Large intestine (tissue), 3 donors: ENCODE results near the gene RANBP17. TPM values are rescaled to one million over a fixed set of nuclear protein-coding genes. Genes with fewer than 3 reads are reported as not detected.

Source experiments
- DNase-seq, 2 donors: peaks; one replicate each; pipeline versions ENCODE4 v3.0.0 to v3.0.0-alpha.2; 2013
- H3K27ac ChIP-seq: one replicate; pipeline ENCODE4 v1.5.1; 2013; ENCODE audit warnings: low read length
- H3K27me3 ChIP-seq: 2 replicates; pipeline ENCODE4 v1.6.1; 2013; ENCODE audit warnings: low read length; ENCODE audit not compliant: control insufficient read depth, insufficient read depth
- H3K36me3 ChIP-seq: 2 replicates; pipeline ENCODE4 v1.6.1; 2013; ENCODE audit warnings: low read length; ENCODE audit not compliant: control insufficient read depth, insufficient read depth
- H3K4me1 ChIP-seq: one replicate; pipeline ENCODE4 v1.6.1; 2013; ENCODE audit warnings: low read length; ENCODE audit not compliant: control insufficient read depth, insufficient read depth
- H3K4me3 ChIP-seq: one replicate; pipeline ENCODE4 v1.5.1; 2013; ENCODE audit warnings: low read length
- H3K9me3 ChIP-seq: one replicate; pipeline ENCODE4 v1.6.1; 2013; ENCODE audit warnings: mild to moderate bottlenecking, low read depth, low read length, moderate library complexity; ENCODE audit not compliant: control insufficient read depth
- WGBS: methylation state at CpG from one replicate; pipeline ENCODE4 v1.1.5; 2013; ENCODE audit warnings: low lambda C conversion rate; ENCODE audit not compliant: insufficient coverage; 5-methylcytosine and 5-hydroxymethylcytosine counted together
- polyA plus RNA-seq: library from polyadenylated mRNA; unstranded; fragments of 120-200 nt; gene quantifications from one replicate; pipeline ENCODE4 v1.2.1, GENCODE V29; 2013

Gene RANBP17
- polyA plus RNA-seq, 1 donor: 5.8 TPM

DNA sequence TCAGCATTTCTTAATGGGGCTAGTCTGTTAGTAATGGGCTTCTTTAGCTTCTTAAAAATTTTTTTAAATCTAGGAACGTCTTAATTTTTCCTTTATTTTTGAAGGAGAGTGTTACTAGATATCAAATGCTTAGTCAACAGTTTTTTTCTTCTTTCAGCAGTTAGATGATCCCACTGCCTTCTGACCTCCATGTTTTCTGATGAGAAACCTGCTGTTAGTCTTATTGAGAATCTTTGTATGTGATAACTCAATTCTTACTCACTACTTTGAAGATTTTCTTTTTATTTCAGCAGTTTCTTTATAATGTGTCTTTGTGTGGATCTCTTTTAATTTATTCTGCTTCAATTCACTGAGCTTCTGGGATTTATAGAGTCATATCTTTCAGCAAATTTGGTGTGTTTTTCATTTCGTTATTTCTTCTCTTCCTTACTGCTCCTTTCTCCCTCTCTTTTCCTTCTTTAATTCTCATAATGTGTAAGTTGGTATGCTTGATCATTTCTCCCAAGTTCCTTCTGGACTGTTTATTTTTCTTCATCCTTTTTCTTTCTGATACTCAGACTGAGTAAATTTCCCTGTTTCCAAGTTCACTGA lies 205.8 kb downstream of the RANBP17 start:
- no peaks in the 10 kb centered on the region for H3K27me3 ChIP-seq
- DNase-seq: no peak
- H3K27ac ChIP-seq: no peak overlapping the region
- H3K4me3 ChIP-seq: no peak overlapping the region
- no peaks in the 10 kb centered on the region for H3K4me1 ChIP-seq
- WGBS: 100% methylated on average over 2 of the region's 2 CpGs
- H3K9me3 ChIP-seq: peaks cover 24% of the 10 kb centered on the region
- peaks cover 2% of the 10 kb centered on the region for H3K36me3 ChIP-seq

GRCh38 chr5:171074747-171075146 lies 212.9 kb downstream of the RANBP17 start:
- no peaks in the 10 kb centered on the region for H3K36me3 ChIP-seq
- no peak for DNase-seq
- no peaks in the 10 kb centered on the region for H3K4me1 ChIP-seq
- no CpG with 5 or more reads among the region's 5 CpGs for WGBS
- H3K9me3 ChIP-seq: no peaks in the 10 kb centered on the region
- no peaks in the 10 kb centered on the region for H3K27me3 ChIP-seq
- H3K4me3 ChIP-seq: no peak overlapping the region
- H3K27ac ChIP-seq: no peak overlapping the region

DNA sequence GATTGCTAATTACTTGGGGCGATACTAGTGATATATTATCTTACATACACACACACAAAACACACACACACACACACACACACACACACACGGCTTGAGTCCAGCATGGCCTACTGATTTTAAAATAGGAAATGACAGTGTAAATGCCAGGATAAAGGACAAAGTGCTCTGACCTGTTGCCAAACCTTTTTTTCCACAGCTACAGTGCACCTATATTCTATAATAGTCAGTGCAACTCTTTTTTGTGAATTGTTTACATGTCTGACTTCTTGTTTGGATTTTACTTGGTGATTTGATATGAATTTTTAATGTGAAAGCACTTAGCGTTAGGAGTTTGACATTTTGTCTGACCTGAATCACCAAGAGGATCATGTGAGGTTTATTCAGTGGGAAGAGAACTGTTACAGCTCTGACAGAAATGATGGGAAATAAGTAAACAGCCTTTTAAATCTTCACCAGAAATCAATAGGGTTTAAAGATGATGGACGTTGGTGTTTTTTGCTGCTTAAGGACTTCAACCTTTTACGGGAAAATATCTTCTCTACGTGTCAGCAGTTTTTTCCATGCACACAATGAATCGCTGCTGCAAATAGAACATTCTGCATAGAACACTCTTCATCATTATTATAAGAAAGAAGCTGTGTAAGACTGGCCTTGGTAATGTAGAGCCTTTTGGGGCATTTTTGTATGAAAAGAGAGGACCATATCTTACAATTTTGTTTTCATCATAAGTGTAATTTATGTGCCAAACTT lies 218.5 kb downstream of the RANBP17 start:
- DNase-seq: no peak
- Histone ChIP-seq H3K36me3 (no peaks in the 10 kb centered on the region), H3K4me1 (no peaks in the 10 kb centered on the region), H3K27ac (no peak overlapping the region), H3K27me3 (no peaks in the 10 kb centered on the region), H3K9me3 (no peaks in the 10 kb centered on the region), H3K4me3 (no peak overlapping the region)
- no CpG with 5 or more reads among the region's 7 CpGs for WGBS

DNA sequence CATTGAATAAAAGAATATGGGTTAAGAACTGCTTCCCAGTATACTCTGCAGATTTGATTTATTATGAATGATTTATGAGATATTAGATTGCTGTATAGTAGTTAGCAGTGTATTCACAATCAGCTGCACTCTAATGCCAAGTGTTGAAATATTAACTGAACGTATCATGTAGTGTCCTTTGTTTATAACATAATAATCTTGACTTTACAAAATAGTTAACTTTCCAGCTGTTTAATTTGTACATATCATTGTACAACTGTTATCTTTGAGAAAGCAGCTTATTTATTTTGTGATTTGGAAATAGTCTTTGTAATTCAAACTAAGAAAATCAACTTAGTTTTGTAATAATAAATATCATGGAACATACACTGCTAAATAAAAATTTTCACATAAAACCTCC lies 219.5 kb downstream of the RANBP17 start:
- DNase-seq: no peak
- H3K27ac ChIP-seq: no peak overlapping the region
- H3K4me1 ChIP-seq: no peaks in the 10 kb centered on the region
- no peak overlapping the region for H3K4me3 ChIP-seq
- no peaks in the 10 kb centered on the region for H3K27me3 ChIP-seq
- no CpG with 5 or more reads among the region's 1 CpG for WGBS
- no peaks in the 10 kb centered on the region for H3K36me3 ChIP-seq
- no peaks in the 10 kb centered on the region for H3K9me3 ChIP-seq

DNA sequence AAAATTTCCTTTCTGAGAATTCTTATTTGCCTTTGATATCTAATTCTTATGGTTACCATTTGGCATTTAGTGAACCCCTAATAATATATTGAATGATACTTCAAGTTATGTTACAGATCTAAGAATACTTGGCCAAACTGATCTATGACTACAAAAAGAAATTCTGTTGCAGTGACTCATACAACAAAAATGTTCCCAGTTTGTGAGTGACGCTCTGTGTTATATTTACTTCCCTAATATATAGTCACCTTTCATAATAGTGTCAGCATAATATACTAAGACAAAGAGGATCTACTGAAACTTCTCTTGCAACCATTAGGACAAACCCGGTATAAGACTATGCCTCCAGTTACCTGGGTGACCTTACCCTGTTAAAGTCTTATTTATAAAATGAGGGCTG lies 230.4 kb downstream of the RANBP17 start:
- WGBS: no CpG with 5 or more reads among the region's 2 CpGs
- Histone ChIP-seq H3K9me3 (no peaks in the 10 kb centered on the region), H3K4me3 (no peak overlapping the region), H3K27me3 (no peaks in the 10 kb centered on the region), H3K36me3 (no peaks in the 10 kb centered on the region), H3K4me1 (no peaks in the 10 kb centered on the region), H3K27ac (no peak overlapping the region)
- DNase-seq: no peak

DNA sequence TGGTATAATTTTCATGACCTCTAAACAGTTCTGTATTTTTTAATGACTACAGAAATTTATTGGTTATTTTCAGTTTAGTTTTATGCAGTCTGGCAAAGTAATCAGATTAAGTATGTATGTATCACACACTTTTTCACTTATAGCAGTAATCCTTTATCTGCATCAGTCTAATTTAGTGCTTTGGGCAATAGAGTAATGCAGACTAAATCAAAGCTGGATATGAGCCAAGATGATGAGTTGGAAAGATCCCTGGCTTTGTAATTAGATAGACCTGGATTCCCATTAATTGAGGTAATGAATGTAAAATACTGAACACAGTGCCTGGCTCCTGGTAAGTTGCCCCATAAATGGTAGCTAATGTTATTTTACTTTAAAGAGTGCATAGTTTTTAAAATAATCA lies 231.8 kb downstream of the RANBP17 start:
- H3K4me3 ChIP-seq: no peak overlapping the region
- H3K27ac ChIP-seq: no peak overlapping the region
- H3K27me3 ChIP-seq: no peaks in the 10 kb centered on the region
- no peaks in the 10 kb centered on the region for H3K4me1 ChIP-seq
- no peaks in the 10 kb centered on the region for H3K9me3 ChIP-seq
- no peak for DNase-seq
- no peaks in the 10 kb centered on the region for H3K36me3 ChIP-seq

DNA sequence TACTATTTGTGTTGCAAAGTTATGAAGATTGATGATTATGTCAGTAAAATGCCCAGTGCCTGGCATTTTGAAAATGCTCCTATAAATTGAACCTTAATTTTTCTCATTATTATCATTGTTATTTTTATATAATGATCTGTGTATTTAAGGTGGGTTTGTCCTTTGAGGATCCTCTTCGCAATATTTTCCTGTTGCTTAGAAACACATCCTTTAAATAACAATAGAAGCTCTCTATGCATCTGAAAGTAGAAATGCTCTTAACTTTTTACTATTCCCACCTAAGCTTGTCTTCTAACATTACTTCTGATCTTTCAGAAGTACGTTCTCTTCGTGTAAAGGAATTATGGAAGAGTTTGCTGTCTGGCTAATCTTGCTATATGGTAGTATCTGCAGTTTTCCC lies 232.5 kb downstream of the RANBP17 start:
- no peak overlapping the region for H3K27ac ChIP-seq
- no peaks in the 10 kb centered on the region for H3K27me3 ChIP-seq
- no peak for DNase-seq
- H3K9me3 ChIP-seq: no peaks in the 10 kb centered on the region
- no peaks in the 10 kb centered on the region for H3K36me3 ChIP-seq
- WGBS: no CpG with 5 or more reads among the region's 3 CpGs
- no peaks in the 10 kb centered on the region for H3K4me1 ChIP-seq
- no peak overlapping the region for H3K4me3 ChIP-seq

- no peaks in the 10 kb centered on the region for H3K27me3 ChIP-seq
- no peaks in the 10 kb centered on the region for H3K9me3 ChIP-seq
- H3K4me3 ChIP-seq: no peak overlapping the region
- H3K4me1 ChIP-seq: no peaks in the 10 kb centered on the region
- no peaks in the 10 kb centered on the region for H3K36me3 ChIP-seq
- WGBS: no CpG with 5 or more reads among the region's 11 CpGs
- H3K27ac ChIP-seq: no peak overlapping the region
- no peak for DNase-seq
Observed at GRCh38 chr5:171102877-171103610, 241.2 kb downstream of the RANBP17 start.

DNA sequence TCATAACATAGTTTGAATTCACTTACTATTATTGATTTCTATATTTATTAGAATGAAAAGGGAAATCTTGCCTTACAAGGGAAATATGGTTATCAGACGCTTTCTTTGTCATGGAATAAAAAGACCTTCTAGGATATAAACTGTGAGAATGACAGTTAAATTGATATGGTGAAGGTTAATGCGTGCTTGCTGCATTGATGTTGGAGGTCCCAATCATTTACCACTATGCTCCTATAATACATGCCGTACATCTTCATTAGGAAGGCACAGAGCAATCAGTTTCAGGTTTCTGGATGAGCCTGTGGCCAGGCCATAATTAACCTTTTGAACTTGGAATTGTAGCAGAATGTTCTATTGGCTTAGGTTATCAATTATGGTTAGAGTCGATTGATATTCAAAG lies 245.9 kb downstream of the RANBP17 start:
- H3K27ac ChIP-seq: no peak overlapping the region
- H3K27me3 ChIP-seq: no peaks in the 10 kb centered on the region
- no peak overlapping the region for H3K4me3 ChIP-seq
- no CpG with 5 or more reads among the region's 4 CpGs for WGBS
- H3K36me3 ChIP-seq: no peaks in the 10 kb centered on the region
- DNase-seq: no peak
- H3K4me1 ChIP-seq: no peaks in the 10 kb centered on the region
- H3K9me3 ChIP-seq: no peaks in the 10 kb centered on the region

GRCh38 chr5:171115519-171115918 lies 253.7 kb downstream of the RANBP17 start:
- H3K27me3 ChIP-seq: no peaks in the 10 kb centered on the region
- WGBS: 100% methylated on average over 2 of the region's 5 CpGs
- no peak for DNase-seq
- no peaks in the 10 kb centered on the region for H3K36me3 ChIP-seq
- H3K27ac ChIP-seq: no peak overlapping the region
- H3K4me1 ChIP-seq: no peaks in the 10 kb centered on the region
- no peak overlapping the region for H3K4me3 ChIP-seq
- no peaks in the 10 kb centered on the region for H3K9me3 ChIP-seq
